Endothelial cell of umbilical vein (primary cell): ENCODE measurements around the gene B4GALT5.

Experiments
- CTCF ChIP-seq, 2 donors: IDR thresholded peaks; 1 replicate in 1 of 2; 2 replicates in 1 of 2; pipeline ENCODE4 v1.5.1; 2011; ENCODE audit warnings: low read length in 2 of 2, mild to moderate bottlenecking in 2 of 2, moderate library complexity in 2 of 2, control low read depth in 1 of 2, inconsistent platforms in 1 of 2, low read depth in 1 of 2; ENCODE audit not compliant: insufficient read depth in 1 of 2; ENCODE audit errors: extremely low read depth in 1 of 2
- EZH2 ChIP-seq: IDR thresholded peaks from 2 replicates; pipeline ENCODE4 v1.6.1; 2012; ENCODE audit warnings: borderline replicate concordance, low read depth, mild to moderate bottlenecking, moderate library complexity, low read length, inconsistent platforms; ENCODE audit not compliant: severe bottlenecking
- FOS ChIP-seq: IDR thresholded peaks from 2 replicates; pipeline ENCODE4 v1.6.1; 2011; ENCODE audit warnings: mild to moderate bottlenecking, low read length, moderate library complexity, borderline replicate concordance; ENCODE audit not compliant: insufficient read depth
- JUN ChIP-seq: IDR thresholded peaks from 2 replicates; pipeline ENCODE4 v1.6.1; 2011; ENCODE audit warnings: borderline replicate concordance, low read depth; ENCODE audit not compliant: insufficient read length, insufficient read depth
- MAX ChIP-seq: IDR thresholded peaks from 2 replicates; pipeline ENCODE4 v1.6.1; 2011; ENCODE audit not compliant: insufficient read depth, insufficient read length
- MYC ChIP-seq: IDR thresholded peaks from one replicate; pipeline ENCODE4 v1.6.1; 2011; ENCODE audit warnings: mild to moderate bottlenecking, low read depth, low read length
- POLR2A ChIP-seq: IDR thresholded peaks from 2 replicates; pipeline ENCODE4 v1.6.1; 2012; ENCODE audit warnings: low read depth, mild to moderate bottlenecking, control low read depth, low read length
- POLR2AphosphoS5 ChIP-seq: IDR thresholded peaks from 2 replicates; pipeline ENCODE4 v1.6.1; 2012; ENCODE audit warnings: low read depth, mild to moderate bottlenecking, control low read depth, low read length, moderate library complexity; ENCODE audit not compliant: insufficient read depth

DNA sequence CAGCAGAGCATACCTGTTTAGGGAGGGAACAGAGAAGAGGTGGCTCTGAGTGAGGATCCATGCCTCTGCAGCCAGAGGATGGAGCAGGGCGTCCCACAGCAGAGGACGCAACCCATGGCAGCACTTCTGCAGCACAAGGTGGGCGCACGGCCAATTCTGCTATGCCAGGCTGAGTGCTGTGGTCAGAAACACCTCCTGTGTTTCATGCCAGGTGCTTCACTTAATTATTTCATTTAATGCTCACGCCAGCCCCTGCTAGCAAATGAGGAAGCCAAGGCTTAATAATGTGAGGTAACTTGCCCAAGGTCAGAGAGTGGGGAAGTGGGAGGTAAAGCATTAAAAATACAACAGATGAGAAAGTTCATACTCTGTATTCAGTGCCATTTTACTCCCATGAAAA, 77.2 kb downstream of the B4GALT5 start:
- no peak for TF ChIP-seq MYC
- TF ChIP-seq FOS: no peak
- TF ChIP-seq CTCF (IDR thresholded peaks at IDR 0.05; ENCODE audit: extremely low read depth in 1 of 2, insufficient read depth in 1 of 2, low read depth in 1 of 2, low read length in 2 of 2): no peak
- TF ChIP-seq POLR2A: no peak
- TF ChIP-seq MAX: no peak
- no peak for TF ChIP-seq EZH2
- TF ChIP-seq POLR2AphosphoS5: no peak
- TF ChIP-seq JUN: no peak
